Esophagus mucosa (tissue), 1 donor: Measurements from ENCODE around the gene VSIG10L2. TPM values are rescaled to one million over a fixed set of nuclear protein-coding genes. Genes with fewer than 3 reads are reported as not detected.
"Not testable (repeated sequence)": the region's sequence is repeated elsewhere in the genome, so short reads cannot be mapped to it uniquely, and the experiment has no call there.

ENCODE experiments used
- ATAC-seq: fragments of 200-7000 bp; cut with Tn5 transposase; one replicate; pipeline ENCODE4 v1.9.1; 2020
- total RNA-seq: library from RNA; stranded (reverse); gene quantifications from one replicate; pipeline ENCODE4 v1.2.4, GENCODE V29; 2023
- donor health status: DM: yes; HTN: yes; CAD: no.

Gene VSIG10L2
- not detected for total RNA-seq

DNA sequence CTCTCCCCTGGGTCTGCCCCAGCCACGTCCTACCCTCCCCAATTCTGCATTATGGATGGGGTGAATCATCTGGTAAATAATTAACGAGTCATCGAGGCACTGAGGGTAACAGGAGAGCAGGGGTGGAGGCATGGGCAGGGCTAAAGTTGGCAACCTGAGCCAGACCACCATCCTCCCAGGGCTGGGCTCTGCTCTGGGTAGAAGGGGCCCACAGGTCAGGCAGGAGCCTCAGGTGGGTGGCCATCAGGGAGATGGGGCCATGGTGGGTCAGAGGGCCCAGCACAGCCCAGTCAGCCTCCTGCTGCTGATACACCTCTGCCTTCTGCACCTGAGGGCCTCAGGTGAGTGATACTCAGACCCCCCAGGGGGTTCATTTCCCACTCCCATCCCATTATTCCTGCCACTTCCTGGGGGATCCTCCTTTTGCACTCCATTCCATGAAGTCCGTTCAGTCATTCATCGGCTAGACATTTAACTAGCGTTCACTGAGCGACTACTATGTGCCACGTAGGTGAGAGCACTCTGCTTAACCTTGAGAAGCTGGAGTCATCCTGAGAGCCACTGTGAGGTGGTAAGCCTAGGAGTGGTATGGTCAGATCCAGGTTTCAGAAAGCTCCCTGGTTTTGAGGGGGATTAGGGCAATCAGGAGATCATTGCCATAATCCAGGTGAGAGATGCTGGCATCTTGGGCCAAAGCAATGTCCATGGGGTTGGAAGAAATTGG lies at the start of gene VSIG10L2:
TSS of gene VSIG10L2 (plus strand) at position 248 of the 724 bp plus-strand sequence. CDS start at position 260, 12 bp downstream.
- ATAC-seq: no peak

DNA sequence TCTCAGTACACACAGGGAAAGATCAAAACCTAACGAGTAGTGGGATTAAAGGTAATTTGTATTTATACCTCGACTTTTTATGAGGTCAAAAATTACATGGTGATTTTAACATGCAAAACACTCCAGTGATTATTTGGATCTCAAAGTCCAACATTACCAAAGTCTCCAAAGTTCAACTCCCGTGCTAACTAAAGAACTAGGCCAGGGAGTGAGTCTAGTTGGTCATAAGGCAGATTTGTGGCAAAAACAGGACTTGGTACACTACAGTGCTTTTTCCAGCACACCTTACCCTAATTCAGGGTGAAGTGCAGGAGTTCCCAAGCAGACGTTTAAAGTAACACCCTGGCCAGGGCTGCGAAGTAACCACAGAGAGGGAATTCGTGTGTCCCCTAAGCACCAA lies 44.0 kb upstream of the VSIG10L2 start:
- ATAC-seq: no peak

GRCh38 chr11:125902277-125902926 lies 43.4 kb upstream of the VSIG10L2 start:
- ATAC-seq: peak; percentile 16

- ATAC-seq: peak; percentile 94
These were observed 42.7 kb upstream of the VSIG10L2 start, which contains the start of gene PUS3 for GRCh38 chr11:125902927-125903710. Gene PUS3 (minus strand): TSS chr11:125903206. CDS start chr11:125896284, 6,922 bp downstream.

GRCh38 chr11:125903711-125904659 lies 41.9 kb upstream of the VSIG10L2 start, which contains the start of gene DDX25:
Gene DDX25 (plus strand): TSS chr11:125904508. CDS start chr11:125904518, 10 bp downstream.
- ATAC-seq: no peak

DNA sequence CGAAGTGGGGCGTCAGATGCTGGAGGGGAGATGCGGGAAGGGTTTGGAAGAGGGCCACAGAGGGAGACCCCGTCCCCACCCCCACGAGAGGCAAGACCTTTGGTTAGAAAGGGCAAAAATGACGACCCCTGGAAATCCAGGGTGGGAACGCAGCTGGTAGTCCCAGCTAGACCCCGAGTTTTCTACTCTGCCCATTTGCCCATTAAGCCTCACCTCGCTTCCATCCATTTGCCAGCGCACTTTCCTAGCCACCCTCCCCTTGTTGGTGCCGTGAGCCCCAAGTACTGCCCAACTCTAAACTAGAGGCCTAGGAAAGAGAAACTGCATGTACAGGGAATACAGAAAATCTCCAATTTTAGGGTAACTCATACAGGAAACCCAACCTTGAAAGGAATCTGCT lies 41.2 kb upstream of the VSIG10L2 start:
- no peak for ATAC-seq

DNA sequence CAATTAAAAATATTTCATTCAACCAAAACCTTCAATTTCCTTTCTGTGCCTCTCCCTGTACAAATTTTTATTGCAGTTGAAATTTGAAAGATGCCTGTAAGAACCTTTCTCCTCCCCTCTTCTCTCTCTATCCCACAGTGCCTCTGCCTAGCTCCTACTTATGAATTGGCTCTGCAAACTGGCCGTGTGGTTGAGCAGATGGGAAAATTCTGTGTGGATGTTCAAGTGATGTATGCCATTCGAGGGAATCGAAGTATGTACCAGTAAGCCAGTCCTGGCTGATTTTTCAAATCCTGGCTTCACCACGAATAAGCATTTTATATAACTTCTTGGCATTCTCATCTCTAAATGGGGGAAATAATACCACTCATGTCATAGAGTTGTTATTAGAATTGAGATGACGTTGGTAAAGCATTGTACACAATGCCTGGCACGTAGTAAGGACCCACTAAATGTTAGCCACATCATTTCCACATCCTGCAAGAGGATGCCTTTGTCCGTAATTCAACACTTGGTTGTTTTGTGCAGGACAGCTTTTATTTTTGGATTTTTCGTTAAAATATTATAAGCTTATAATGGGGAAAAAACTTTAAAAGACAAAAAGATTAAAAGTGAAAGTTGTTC lies 35.5 kb upstream of the VSIG10L2 start:
- no peak for ATAC-seq

DNA sequence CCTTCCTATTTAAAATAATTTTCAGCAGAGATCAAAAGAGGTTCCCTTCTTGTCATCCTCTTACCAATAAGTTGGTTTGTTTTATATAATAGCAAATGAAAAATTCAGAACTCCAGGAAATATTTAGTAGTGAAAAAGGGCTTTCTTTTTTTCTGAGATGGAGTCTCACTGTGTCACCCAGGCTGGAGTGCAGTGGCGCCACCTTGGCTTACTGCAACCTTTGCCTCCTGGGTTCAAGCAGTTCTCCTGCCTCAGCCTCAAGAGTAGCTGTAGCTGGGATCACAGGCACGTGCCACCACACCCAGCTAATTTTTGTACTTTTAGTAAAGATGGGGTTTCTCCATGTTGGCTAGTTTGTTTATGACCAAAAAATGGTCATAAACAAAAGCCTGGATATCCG lies 31.2 kb upstream of the VSIG10L2 start:
- ATAC-seq: not testable (repeated sequence)

GRCh38 chr11:125916683-125917347 lies 29.0 kb upstream of the VSIG10L2 start:
- no peak for ATAC-seq

GRCh38 chr11:125918140-125918840 lies 27.6 kb upstream of the VSIG10L2 start:
- no peak for ATAC-seq

DNA sequence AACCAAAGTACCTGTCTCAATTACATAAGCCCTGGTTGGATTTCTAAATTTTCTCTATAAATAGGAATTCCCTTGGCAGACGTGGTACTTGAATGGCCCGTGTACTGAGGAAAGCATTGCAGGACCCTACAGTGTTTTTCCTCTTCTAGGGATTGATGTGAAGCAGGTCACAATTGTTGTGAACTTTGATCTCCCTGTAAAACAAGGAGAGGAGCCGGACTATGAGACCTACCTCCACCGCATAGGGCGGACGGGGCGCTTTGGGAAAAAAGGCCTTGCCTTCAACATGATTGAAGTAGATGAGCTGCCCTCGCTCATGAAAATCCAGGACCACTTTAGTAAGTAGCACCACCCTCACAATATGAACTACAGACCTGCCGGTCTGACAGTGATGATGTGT lies 24.8 kb upstream of the VSIG10L2 start:
- no peak for ATAC-seq

GRCh38 chr11:125922156-125922555 lies 23.7 kb upstream of the VSIG10L2 start:
- no peak for ATAC-seq

DNA sequence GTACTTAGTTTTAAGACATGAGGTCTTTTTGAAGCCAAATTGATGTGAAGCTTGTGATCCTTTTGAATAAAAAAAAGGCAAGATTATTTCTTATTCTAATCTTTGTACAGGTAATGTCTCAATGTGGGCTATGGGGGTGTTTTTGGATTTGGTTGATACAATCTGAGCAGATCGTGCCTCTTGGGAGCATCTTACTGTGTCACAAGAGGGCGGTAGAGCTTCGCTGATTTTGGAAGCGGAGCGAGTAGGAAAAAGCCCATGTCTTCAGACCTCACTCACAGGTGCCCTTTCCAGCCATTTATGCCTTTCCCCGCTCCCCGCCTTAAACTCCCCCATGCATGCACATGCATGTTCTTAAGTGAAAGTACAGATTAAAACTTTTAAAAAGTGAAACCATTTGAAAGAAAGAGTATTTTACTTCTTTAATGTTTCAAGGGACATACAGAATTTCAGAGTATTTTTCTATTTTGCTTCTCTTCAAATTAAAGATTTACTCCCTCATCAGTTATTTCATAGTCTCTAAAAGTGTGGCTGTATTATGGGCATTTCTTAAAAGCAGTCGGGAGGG lies 22.7 kb upstream of the VSIG10L2 start:
- ATAC-seq: peak; percentile 77

- ATAC-seq: no peak
These were observed 22.2 kb upstream of the VSIG10L2 start for GRCh38 chr11:125923633-125924032.

GRCh38 chr11:125924384-125925007 lies 21.3 kb upstream of the VSIG10L2 start:
- no peak for ATAC-seq

- ATAC-seq: no peak
These were observed 20.6 kb upstream of the VSIG10L2 start for GRCh38 chr11:125925247-125925740.

- ATAC-seq: no peak
These were observed 20.0 kb upstream of the VSIG10L2 start for GRCh38 chr11:125925804-125926203.

DNA sequence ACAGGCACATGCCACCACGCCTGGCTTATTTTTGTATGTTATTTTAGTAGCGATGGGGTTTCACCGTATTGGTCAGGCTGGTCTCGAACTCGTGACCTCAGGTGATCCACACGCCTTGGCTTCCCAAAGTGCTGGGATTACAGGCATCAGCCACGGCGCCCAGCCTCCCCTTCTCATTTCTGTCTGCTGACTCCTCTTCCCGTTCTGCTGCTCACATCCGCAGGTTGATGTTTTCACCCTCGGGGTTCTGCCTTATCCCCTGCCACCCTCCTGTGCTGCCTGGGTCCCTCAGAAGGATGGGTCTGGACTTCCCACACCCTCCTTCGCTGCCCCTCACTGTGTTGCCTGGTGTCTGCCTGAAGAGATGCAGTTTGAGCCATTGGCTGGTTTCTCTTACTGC lies 19.2 kb upstream of the VSIG10L2 start:
- no peak for ATAC-seq

- no peak for ATAC-seq
These were observed 16.3 kb upstream of the VSIG10L2 start for GRCh38 chr11:125929445-125930075.
